SW480 (cell line): ENCODE results near the gene ROS1.
A peak's percentile ranks its signal among the peaks of the same experiment; 100 is the strongest.

Experiments
- DNase-seq: peaks from one replicate; pipeline ENCODE4 v3.0.0-alpha.2; 2016; ENCODE audit warnings: low spot score

Gene ROS1

GRCh38 chr6:117440706-117441525, 15.2 kb upstream of the ROS1 start:
- DNase-seq = no peak

GRCh38 chr6:117432273-117432672, 6.5 kb upstream of the ROS1 start:
- no peak for DNase-seq

- DNase-seq = no peak
These were observed 2.0 kb downstream of the ROS1 start for GRCh38 chr6:117423754-117424153.

GRCh38 chr6:117418320-117418719, 7.4 kb downstream of the ROS1 start:
- DNase-seq = no peak

- DNase-seq = no peak
These were observed 7.9 kb downstream of the ROS1 start for GRCh38 chr6:117417851-117418250.

- no peak for DNase-seq
These were observed 11.0 kb downstream of the ROS1 start for GRCh38 chr6:117414770-117415169.

GRCh38 chr6:117411474-117411873, 14.3 kb downstream of the ROS1 start:
- no peak for DNase-seq

- no peak for DNase-seq
These were observed 15.9 kb downstream of the ROS1 start for GRCh38 chr6:117409863-117410262.

- DNase-seq = no peak
These were observed 16.3 kb downstream of the ROS1 start for GRCh38 chr6:117409420-117409819.

- DNase-seq = no peak
These were observed 21.2 kb downstream of the ROS1 start for GRCh38 chr6:117404548-117404947.

GRCh38 chr6:117401799-117402198, 23.9 kb downstream of the ROS1 start:
- DNase-seq = no peak

- peak; percentile 11 for DNase-seq
These were observed 25.8 kb downstream of the ROS1 start for GRCh38 chr6:117399924-117400323.

GRCh38 chr6:117399126-117399525, 26.6 kb downstream of the ROS1 start:
- DNase-seq = no peak

- DNase-seq = no peak
These were observed 28.1 kb downstream of the ROS1 start for GRCh38 chr6:117397536-117398227.

GRCh38 chr6:117396228-117396627, 29.5 kb downstream of the ROS1 start:
- DNase-seq = no peak

- no peak for DNase-seq
These were observed 30.6 kb downstream of the ROS1 start for GRCh38 chr6:117395164-117395563.

- no peak for DNase-seq
These were observed 32.7 kb downstream of the ROS1 start for GRCh38 chr6:117393045-117393444.

GRCh38 chr6:117391874-117392583, 33.7 kb downstream of the ROS1 start:
- DNase-seq = no peak

GRCh38 chr6:117389227-117390057, 36.3 kb downstream of the ROS1 start:
- DNase-seq = peak; percentile 69

GRCh38 chr6:117387454-117387974, 38.2 kb downstream of the ROS1 start:
- DNase-seq = no peak

- no peak for DNase-seq
These were observed 41.1 kb downstream of the ROS1 start for GRCh38 chr6:117384659-117385058.

GRCh38 chr6:117381749-117382148, 44.0 kb downstream of the ROS1 start:
- DNase-seq = no peak
